HEK293 (cell line): Measurements from ENCODE around the gene HRAS.

Experiments
- EGR2 ChIP-seq: fragments of 450-650 bp; formaldehyde crosslinking; IDR thresholded peaks from 2 replicates; pipeline ENCODE4 v1.5.1; 2016; ENCODE audit warnings: low read depth, missing biosample characterization, missing genetic modification characterization
- FEZF1 ChIP-seq: fragments of 450-650 bp; formaldehyde crosslinking; IDR thresholded peaks from 2 replicates; pipeline ENCODE4 v1.5.1; 2016; ENCODE audit warnings: missing biosample characterization, missing genetic modification characterization
- KLF7 ChIP-seq: fragments of 450-650 bp; formaldehyde crosslinking; IDR thresholded peaks from 2 replicates; pipeline ENCODE4 v1.5.1; 2016; ENCODE audit warnings: missing biosample characterization, missing genetic modification characterization, borderline replicate concordance
- KLF8 ChIP-seq: fragments of 450-650 bp; formaldehyde crosslinking; IDR thresholded peaks from 2 replicates; pipeline ENCODE4 v1.5.1; 2016; ENCODE audit warnings: missing biosample characterization, missing genetic modification characterization
- SALL2 ChIP-seq: fragments of 450-650 bp; formaldehyde crosslinking; IDR thresholded peaks from 2 replicates; pipeline ENCODE4 v1.5.0; 2017; ENCODE audit warnings: missing biosample characterization, mild to moderate bottlenecking, missing genetic modification characterization, borderline replicate concordance
- TRIM28 ChIP-seq: IDR thresholded peaks from 2 replicates; pipeline ENCODE4 v1.6.1; 2011; ENCODE audit warnings: low read length, control low read depth, borderline replicate concordance
- ZBTB11 ChIP-seq: fragments of 450-650 bp; formaldehyde crosslinking; conservative IDR thresholded peaks from 2 replicates; pipeline ENCODE4 v1.5.1; 2016; ENCODE audit warnings: low read depth, missing biosample characterization, missing genetic modification characterization
- ZFP3 ChIP-seq: fragments of 450-650 bp; formaldehyde crosslinking; IDR thresholded peaks from 2 replicates; pipeline ENCODE4 v1.5.1; 2016; ENCODE audit warnings: low read depth, missing biosample characterization, missing genetic modification characterization
- ZFP37 ChIP-seq: fragments of 450-650 bp; formaldehyde crosslinking; IDR thresholded peaks from 2 replicates; pipeline ENCODE4 v1.5.1; 2016; ENCODE audit warnings: missing biosample characterization, missing genetic modification characterization
- ZNF114 ChIP-seq: fragments of 450-650 bp; formaldehyde crosslinking; IDR thresholded peaks from 2 replicates; pipeline ENCODE4 v1.5.0; 2017; ENCODE audit warnings: missing biosample characterization, missing genetic modification characterization
- ZNF2 ChIP-seq: fragments of 450-650 bp; formaldehyde crosslinking; IDR thresholded peaks from 2 replicates; pipeline ENCODE4 v1.5.1; 2016; ENCODE audit warnings: missing biosample characterization, missing genetic modification characterization
- ZNF302 ChIP-seq: fragments of 450-650 bp; formaldehyde crosslinking; IDR thresholded peaks from 2 replicates; pipeline ENCODE4 v1.5.1; 2016; ENCODE audit warnings: missing biosample characterization, missing genetic modification characterization, low read depth
- ZNF350 ChIP-seq: fragments of 450-650 bp; formaldehyde crosslinking; IDR thresholded peaks from 2 replicates; pipeline ENCODE4 v1.5.0; 2017; ENCODE audit warnings: missing biosample characterization, mild to moderate bottlenecking, missing genetic modification characterization
- ZNF37A ChIP-seq: fragments of 450-650 bp; IDR thresholded peaks from 2 replicates; pipeline ENCODE4 v1.5.1; 2018; ENCODE audit warnings: missing biosample characterization, missing genetic modification characterization
- ZNF488 ChIP-seq: fragments of 450-650 bp; formaldehyde crosslinking; IDR thresholded peaks from 2 replicates; pipeline ENCODE4 v1.5.1; 2016; ENCODE audit warnings: missing biosample characterization, missing genetic modification characterization
- ZNF518A ChIP-seq: fragments of 450-650 bp; formaldehyde crosslinking; conservative IDR thresholded peaks from 2 replicates; pipeline ENCODE4 v1.5.1; 2016; ENCODE audit warnings: low read depth, missing biosample characterization, missing genetic modification characterization
- ZNF555 ChIP-seq: fragments of 450-650 bp; formaldehyde crosslinking; conservative IDR thresholded peaks from 2 replicates; pipeline ENCODE4 v1.5.1; 2017; ENCODE audit warnings: missing biosample characterization, mild to moderate bottlenecking, missing genetic modification characterization, inconsistent platforms
- ZNF621 ChIP-seq: fragments of 450-650 bp; formaldehyde crosslinking; IDR thresholded peaks from 2 replicates; pipeline ENCODE4 v1.5.1; 2017; ENCODE audit warnings: missing biosample characterization, missing genetic modification characterization
- ZNF623 ChIP-seq: fragments of 450-650 bp; formaldehyde crosslinking; IDR thresholded peaks from 2 replicates; pipeline ENCODE4 v1.5.1; 2016; ENCODE audit warnings: missing biosample characterization, missing genetic modification characterization
- ZNF624 ChIP-seq: fragments of 450-650 bp; formaldehyde crosslinking; IDR thresholded peaks from 2 replicates; pipeline ENCODE4 v1.5.1; 2017; ENCODE audit warnings: missing biosample characterization, missing genetic modification characterization
- ZNF629 ChIP-seq: fragments of 450-650 bp; formaldehyde crosslinking; IDR thresholded peaks from 2 replicates; pipeline ENCODE4 v1.5.1; 2017; ENCODE audit warnings: missing biosample characterization, missing genetic modification characterization
- ZNF658 ChIP-seq: fragments of 450-650 bp; formaldehyde crosslinking; IDR thresholded peaks from 2 replicates; pipeline ENCODE4; 2016; ENCODE audit warnings: missing biosample characterization, missing genetic modification characterization
- ZNF677 ChIP-seq: fragments of 450-650 bp; IDR thresholded peaks from 2 replicates; pipeline ENCODE4 v1.5.0; 2018; ENCODE audit warnings: missing biosample characterization, mild to moderate bottlenecking, missing genetic modification characterization, moderate library complexity
- ZNF707 ChIP-seq: fragments of 450-650 bp; formaldehyde crosslinking; IDR thresholded peaks from 2 replicates; pipeline ENCODE4 v1.5.1; 2016; ENCODE audit warnings: missing biosample characterization, missing genetic modification characterization
- ZNF792 ChIP-seq: fragments of 450-650 bp; formaldehyde crosslinking; IDR thresholded peaks from 2 replicates; pipeline ENCODE4 v1.5.1; 2016; ENCODE audit warnings: missing biosample characterization, missing genetic modification characterization
- TF ChIP-seq, protein P1 (sequence below): fragments of 450-650 bp; formaldehyde crosslinking; IDR thresholded peaks from 2 replicates; pipeline ENCODE4 v1.5.1; 2016; ENCODE audit warnings: missing biosample characterization, missing genetic modification characterization

The HRAS gene

GRCh38 chr11:575996-576768 is 40.8 kb upstream of the HRAS start, which contains the start of gene PHRF1 (continued):
- TF ChIP-seq, protein P1, sequence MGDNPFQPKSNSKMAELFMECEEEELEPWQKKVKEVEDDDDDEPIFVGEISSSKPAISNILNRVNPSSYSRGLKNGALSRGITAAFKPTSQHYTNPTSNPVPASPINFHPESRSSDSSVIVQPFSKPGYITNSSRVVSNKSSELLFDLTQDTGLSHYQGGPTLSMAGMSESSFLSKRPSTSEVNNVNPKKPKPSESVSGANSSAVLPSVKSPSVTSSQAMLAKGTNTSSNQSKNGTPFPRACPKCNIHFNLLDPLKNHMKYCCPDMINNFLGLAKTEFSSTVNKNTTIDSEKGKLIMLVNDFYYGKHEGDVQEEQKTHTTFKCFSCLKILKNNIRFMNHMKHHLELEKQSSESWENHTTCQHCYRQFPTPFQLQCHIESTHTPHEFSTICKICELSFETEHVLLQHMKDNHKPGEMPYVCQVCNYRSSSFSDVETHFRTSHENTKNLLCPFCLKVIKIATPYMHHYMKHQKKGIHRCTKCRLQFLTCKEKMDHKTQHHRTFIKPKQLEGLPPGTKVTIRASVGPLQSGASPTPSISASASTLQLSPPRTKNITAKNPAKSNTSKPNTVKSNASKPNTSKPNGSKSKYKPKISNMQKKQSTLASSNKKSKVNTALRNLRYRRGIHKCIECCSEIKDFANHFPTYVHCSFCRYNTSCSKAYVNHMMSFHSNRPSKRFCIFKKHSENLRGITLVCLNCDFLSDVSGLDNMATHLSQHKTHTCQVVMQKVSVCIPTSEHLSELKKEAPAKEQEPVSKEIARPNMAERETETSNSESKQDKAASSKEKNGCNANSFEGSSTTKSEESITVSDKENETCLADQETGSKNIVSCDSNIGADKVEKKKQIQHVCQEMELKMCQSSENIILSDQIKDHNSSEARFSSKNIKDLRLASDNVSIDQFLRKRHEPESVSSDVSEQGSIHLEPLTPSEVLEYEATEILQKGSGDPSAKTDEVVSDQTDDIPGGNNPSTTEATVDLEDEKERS (tag by site-specific recombination): no peak
- no peak for TF ChIP-seq ZNF658
- peak; percentile 89 for TF ChIP-seq KLF8 (tag by site-specific recombination)
- TF ChIP-seq ZFP3 (tag by site-specific recombination): no peak
- no peak for TF ChIP-seq EGR2
- peak; percentile 75 for TF ChIP-seq ZNF518A (tag by site-specific recombination)
- TF ChIP-seq ZNF629 (tag by site-specific recombination): peak; percentile 69
- TF ChIP-seq ZBTB11 (tag by site-specific recombination): peak; percentile 95
- no peak for TF ChIP-seq ZNF677 (tag by site-specific recombination)
- TF ChIP-seq TRIM28: no peak
- 0 out of 2 replicates have a peak, but pooled peaks have one; percentile 13 for TF ChIP-seq ZNF623 (tag by site-specific recombination)
- no peak for TF ChIP-seq ZNF621 (tag by site-specific recombination)
- no peak for TF ChIP-seq ZFP37
- no peak for TF ChIP-seq ZNF488 (tag by site-specific recombination)
- no peak for TF ChIP-seq ZNF37A (tag by site-specific recombination)
- no peak for TF ChIP-seq ZNF624 (tag by site-specific recombination)
- peak; percentile 41; the same call in 1 of the 2 replicates for TF ChIP-seq FEZF1 (tag by site-specific recombination)
- no peak for TF ChIP-seq ZNF555 (tag by site-specific recombination)
- no peak for TF ChIP-seq ZNF114 (tag by site-specific recombination)
- no peak for TF ChIP-seq SALL2 (tag by site-specific recombination)
- no peak for TF ChIP-seq ZNF792
- no peak for TF ChIP-seq ZNF350 (tag by site-specific recombination)
- TF ChIP-seq ZNF302 (tag by site-specific recombination): no peak
- 0 out of 2 replicates have a peak, but pooled peaks have one; percentile 43 for TF ChIP-seq ZNF2 (tag by site-specific recombination)
- peak; percentile 43; the same call in 1 of the 2 replicates for TF ChIP-seq KLF7 (tag by site-specific recombination)
- no peak for TF ChIP-seq ZNF707 (tag by site-specific recombination)
